ENCODE measurements around the gene GAGE13. TPM values are rescaled to one million over a fixed set of nuclear protein-coding genes. Genes with fewer than 3 reads are reported as not detected.

The GAGE13 gene
- total and polyA plus RNA-seq, 2 of the 8 experiments (the other 6 are each of a cell fraction or from before 2014, with no cell fraction given): not detected

DNA sequence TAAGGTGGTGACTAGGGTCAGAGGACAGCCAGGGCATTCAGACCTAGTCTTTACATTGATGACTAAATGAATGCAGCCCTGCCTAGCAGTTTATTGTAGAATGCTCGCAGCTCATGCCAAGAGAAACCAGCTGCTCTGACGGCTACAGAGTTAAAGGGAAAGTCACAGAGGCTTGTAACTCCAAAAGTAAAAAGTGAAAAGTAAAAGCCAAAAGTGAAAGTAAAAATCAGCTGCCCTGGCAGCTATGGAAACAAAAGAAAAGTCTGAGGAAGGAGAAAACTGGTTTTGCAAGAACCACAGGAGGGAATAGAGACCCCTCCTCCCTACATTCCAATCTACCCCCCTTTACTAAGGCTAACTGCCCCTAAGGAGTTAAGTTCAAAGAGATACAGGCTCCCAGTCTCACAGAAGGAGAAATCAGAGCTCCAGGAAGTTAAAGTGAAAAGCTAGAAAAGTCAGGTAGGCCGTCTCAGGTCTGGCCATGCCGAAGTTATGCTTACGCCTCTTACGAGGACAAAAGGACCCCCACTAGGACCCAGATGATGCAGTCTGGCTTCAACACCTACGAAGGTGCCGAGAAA, 21.9 kb upstream of the GAGE13 start (continued):
- TF ChIP-seq JUN (IDR thresholded peaks at IDR 0.05; ENCODE audit: low read depth, low read length) (no peak), NANOG (IDR thresholded peaks at IDR 0.05; ENCODE audit: insufficient read depth, low read depth, low read length, poor library complexity, severe bottlenecking) (no peak), SIN3A (conservative IDR thresholded peaks at IDR 0.05 in 1 of 2, IDR thresholded peaks at IDR 0.05 in 1 of 2; ENCODE audit: low read depth in 1 of 2, low read length in 2 of 2) (no peak), EZH2 (IDR thresholded peaks at IDR 0.05; ENCODE audit: low read depth, low read length, severe bottlenecking) (no peak), NRF1 (IDR thresholded peaks at IDR 0.05; ENCODE audit: low read depth, low read length) (no peak), EGR1 (IDR thresholded peaks at IDR 0.05; ENCODE audit: borderline replicate concordance, low read depth, low read length) (0 out of 2 replicates have a peak, but pooled peaks have one; percentile 12), TCF12 (IDR thresholded peaks at IDR 0.05; ENCODE audit: low read depth, low read length) (no peak), SAP30 (IDR thresholded peaks at IDR 0.05; ENCODE audit: insufficient read depth, insufficient replicate concordance, low read length) (no peak), RFX5 (IDR thresholded peaks at IDR 0.05; ENCODE audit: borderline replicate concordance, low read depth, low read length) (no peak), SIX5 (IDR thresholded peaks at IDR 0.05; ENCODE audit: low read depth, low read length) (no peak), ZNF274 (IDR thresholded peaks at IDR 0.05; ENCODE audit: borderline replicate concordance, extremely low read depth, low read length) (no peak), GTF2F1 (IDR thresholded peaks at IDR 0.05; ENCODE audit: borderline replicate concordance, low read depth, low read length) (no peak), MAFK (IDR thresholded peaks at IDR 0.05; ENCODE audit: low read depth, low read length) (no peak), CBX5 (IDR thresholded peaks at IDR 0.05; ENCODE audit: low read depth, low read length) (no peak), RXRA (IDR thresholded peaks at IDR 0.05; ENCODE audit: insufficient read depth, low read depth, low read length) (no peak), CREB1 (IDR thresholded peaks at IDR 0.05) (no peak), KDM4A (IDR thresholded peaks at IDR 0.05; ENCODE audit: low read depth, low read length, severe bottlenecking) (no peak), YY1 (IDR thresholded peaks at IDR 0.05; ENCODE audit: low read depth, low read length) (no peak), GABPA (IDR thresholded peaks at IDR 0.05; ENCODE audit: borderline replicate concordance, insufficient read depth, low read length) (no peak), SIRT6 (IDR thresholded peaks at IDR 0.05; ENCODE audit: low read length) (no peak), CTBP2 (IDR thresholded peaks at IDR 0.05; ENCODE audit: borderline replicate concordance, insufficient read depth, insufficient read length, low read length) (no peak), SP2 (IDR thresholded peaks at IDR 0.05; ENCODE audit: low read length) (no peak)
- TF ChIP-seq, protein P1, sequence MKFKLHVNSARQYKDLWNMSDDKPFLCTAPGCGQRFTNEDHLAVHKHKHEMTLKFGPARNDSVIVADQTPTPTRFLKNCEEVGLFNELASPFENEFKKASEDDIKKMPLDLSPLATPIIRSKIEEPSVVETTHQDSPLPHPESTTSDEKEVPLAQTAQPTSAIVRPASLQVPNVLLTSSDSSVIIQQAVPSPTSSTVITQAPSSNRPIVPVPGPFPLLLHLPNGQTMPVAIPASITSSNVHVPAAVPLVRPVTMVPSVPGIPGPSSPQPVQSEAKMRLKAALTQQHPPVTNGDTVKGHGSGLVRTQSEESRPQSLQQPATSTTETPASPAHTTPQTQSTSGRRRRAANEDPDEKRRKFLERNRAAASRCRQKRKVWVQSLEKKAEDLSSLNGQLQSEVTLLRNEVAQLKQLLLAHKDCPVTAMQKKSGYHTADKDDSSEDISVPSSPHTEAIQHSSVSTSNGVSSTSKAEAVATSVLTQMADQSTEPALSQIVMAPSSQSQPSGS (IDR thresholded peaks at IDR 0.05; ENCODE audit: low read length): no peak
- TF ChIP-seq, protein P2, sequence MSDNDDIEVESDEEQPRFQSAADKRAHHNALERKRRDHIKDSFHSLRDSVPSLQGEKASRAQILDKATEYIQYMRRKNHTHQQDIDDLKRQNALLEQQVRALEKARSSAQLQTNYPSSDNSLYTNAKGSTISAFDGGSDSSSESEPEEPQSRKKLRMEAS (IDR thresholded peaks at IDR 0.05): no peak
